Adipose tissue (tissue), 3 donors: ENCODE results near the gene CLEC4D. TPM values are rescaled to one million over a fixed set of nuclear protein-coding genes. Genes with fewer than 3 reads are reported as not detected.
"Not testable (repeated sequence)": the region's sequence is repeated elsewhere in the genome, so short reads cannot be mapped to it uniquely, and the experiment has no call there.

Source experiments
- H3K27ac ChIP-seq: one replicate; pipeline ENCODE4 v1.5.1; 2013; ENCODE audit warnings: low read depth, low read length
- WGBS, 3 donors: extraction: QIAGEN DNeasy Blood & Tissue Kit; methylation state at CpG; one replicate each; pipeline ENCODE4 v1.1.7; 2013; 5-methylcytosine and 5-hydroxymethylcytosine counted together
- polyA plus RNA-seq, 3 donors: library from polyadenylated mRNA; stranded (reverse); fragments of 200-250 nt; gene quantifications; one replicate each; pipeline ENCODE4 v1.2.3, GENCODE V29; 2013
- donor health status: healthy with polysubstance abuse.
- donor health status: Bipolar disorder and iron deficiency.
- donor health status: healthy.

The CLEC4D gene
- polyA plus RNA-seq, 3 donors, result 0.09 to 2.9 (median 2.7) TPM

DNA sequence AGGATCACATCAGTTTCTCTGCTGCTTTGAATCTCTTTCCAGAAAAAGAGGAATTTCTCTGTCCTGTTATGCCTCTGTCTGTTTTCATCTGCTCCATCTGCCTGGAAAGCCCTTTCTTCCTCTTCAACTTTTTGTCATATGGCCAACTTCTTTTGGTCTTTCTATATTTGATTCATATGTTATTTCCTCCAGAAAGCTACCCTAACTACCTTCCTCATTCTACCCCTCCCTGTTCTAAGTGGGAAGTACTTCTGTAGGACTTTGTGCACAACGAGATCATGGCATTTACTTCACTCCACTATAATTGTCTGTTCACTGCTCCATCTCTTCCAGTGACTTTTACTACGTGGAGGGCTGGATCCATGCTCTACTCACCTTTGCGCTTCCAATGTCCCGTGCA, 5.9 kb downstream of the CLEC4D start:
- WGBS, 3 donors, result 64 to 70% (median 65%) methylated on average over 4 of the region's 4 CpGs
- no peak overlapping the region for H3K27ac ChIP-seq

DNA sequence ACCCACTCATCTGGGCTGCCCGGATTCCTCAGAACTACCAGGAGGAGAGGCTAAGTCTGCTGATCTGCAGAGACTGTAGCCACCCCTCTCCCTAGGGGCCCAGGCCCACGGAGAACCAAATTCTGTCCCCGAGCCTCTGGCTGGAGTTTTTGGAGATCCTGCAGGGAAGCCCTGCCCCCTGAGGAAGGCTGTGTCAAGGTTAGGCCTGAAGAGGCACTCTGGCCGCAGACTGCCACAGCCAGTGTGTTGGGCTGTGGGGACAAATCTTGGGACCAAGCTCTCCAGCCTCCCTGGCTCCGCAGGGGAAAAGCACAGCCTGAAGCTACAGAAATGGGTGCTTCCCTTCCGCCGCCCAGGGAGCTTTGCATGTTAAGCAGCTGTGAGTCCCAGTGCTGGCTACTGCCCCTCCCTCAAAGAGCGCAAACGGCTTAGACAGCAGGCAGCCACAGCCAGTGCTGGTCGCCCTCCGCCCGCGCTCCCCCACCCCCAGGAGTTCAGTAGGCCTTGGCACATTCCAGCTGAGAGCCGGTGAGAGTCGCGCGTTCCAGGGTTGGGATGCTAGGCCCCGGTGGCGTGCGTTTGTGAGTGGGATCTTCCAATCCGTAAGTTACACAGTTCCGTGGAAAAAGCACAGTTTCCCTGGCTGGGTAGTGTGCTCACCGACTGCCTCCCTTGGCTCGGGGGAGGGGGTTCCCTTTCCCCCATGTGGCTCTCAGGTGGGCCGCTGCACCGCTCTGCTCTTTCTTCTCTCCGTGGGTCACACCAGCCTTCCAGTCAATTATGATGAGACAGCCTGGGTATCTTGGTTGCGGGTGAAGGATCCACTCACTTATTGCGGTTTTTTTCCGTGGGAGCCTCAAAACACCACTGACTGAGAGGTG, 14.2 kb downstream of the CLEC4D start:
- 60 to 78% (median 77%) methylated on average over 29 to 30 of the region's 30 CpGs for WGBS, 3 donors
- H3K27ac ChIP-seq, result no peak overlapping the region

DNA sequence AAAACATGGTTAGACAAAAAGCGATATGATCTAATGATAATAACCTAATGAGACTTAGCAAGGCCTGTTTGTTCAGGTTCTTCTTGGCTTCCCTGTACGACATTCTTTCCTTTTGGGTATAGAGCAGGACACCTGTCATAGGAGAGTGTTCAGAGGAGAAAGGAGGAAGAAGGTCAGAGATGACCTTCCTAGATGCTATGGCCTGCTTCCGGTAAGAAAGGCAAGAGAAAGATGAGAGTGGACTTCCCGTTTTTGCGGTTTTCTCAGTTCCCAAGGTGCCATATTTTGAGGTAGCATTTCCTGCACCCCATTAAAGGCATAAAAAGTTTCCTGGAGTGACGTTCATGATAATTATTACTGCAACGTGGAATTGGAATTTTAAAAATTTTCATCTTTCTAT, 18.7 kb downstream of the CLEC4D start:
- WGBS, 3 donors, result 58 to 74% (median 64%) methylated on average over 7 of the region's 7 CpGs
- H3K27ac ChIP-seq, result no peak overlapping the region

DNA sequence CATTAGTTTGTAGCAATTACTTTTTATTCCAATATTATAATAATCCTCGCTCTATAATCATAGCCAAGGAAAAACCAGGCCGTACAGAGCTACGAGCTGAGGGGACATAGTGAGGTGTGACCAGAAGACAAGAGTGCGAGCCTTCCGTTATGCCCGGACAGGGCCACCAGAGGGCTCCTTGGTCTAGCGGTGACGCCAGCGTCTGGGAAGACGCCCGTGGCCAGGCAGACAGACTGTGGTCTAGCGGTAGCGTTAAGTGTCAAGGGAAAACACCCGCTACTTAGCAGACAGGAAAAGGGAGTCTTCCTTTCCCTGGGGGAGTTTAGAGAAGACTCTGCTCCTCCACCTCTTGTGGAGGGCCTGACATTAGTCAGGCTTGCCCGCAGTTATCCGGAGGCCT, 24.5 kb downstream of the CLEC4D start:
- H3K27ac ChIP-seq, result not testable (repeated sequence)
- WGBS, 3 donors, result 86 to 91% (median 90%) methylated on average over 14 to 16 of the region's 16 CpGs

DNA sequence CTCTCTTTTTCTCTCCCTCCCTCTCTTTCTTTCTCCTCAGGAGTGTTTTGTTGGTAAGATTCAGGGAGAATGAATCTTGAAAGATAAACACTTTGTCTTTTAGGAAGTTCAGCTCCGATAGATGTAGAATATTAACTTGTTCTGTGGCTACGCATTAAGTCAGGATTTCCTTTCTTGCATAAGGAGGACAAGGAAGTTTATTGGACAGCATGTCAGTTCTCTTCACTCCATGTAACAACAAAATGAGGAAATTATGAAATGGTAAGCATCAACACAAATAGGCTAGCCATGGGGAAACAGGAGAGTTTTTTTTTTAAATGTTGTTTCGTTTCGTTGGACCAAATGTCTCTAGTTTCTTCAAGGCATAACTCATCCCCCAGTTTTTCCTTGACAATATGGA, 27.5 kb downstream of the CLEC4D start, which contains the start of gene CLEC4E:
CLEC4E (minus strand) TSS at position 75 of the 400 bp plus-strand sequence. CDS start 108 bp downstream, outside the sequence.
- WGBS, 3 donors, result 23 to 36% (median 34%) methylated on average over 4 of the region's 4 CpGs
- H3K27ac ChIP-seq, result not testable (repeated sequence)

DNA sequence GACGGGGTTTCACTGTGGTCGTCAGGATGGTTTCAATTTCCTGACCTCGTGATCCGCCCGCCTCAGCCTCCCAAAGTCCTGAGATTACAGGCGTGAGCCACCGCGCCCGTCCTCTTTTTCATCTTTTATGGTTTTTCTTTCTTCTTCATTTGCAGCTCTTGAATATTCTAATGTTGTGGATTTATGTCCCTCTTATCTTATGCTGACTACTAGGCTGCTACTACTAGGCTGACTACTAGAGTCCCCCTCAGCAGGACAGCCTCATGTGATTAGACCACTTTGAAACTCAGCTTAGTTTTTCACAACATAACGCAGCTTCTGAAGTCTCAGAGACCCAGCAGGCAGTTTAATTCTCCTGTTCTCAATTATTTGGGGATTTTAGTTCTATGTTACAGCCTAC, 28.3 kb downstream of the CLEC4D start:
- no peak overlapping the region for H3K27ac ChIP-seq

DNA sequence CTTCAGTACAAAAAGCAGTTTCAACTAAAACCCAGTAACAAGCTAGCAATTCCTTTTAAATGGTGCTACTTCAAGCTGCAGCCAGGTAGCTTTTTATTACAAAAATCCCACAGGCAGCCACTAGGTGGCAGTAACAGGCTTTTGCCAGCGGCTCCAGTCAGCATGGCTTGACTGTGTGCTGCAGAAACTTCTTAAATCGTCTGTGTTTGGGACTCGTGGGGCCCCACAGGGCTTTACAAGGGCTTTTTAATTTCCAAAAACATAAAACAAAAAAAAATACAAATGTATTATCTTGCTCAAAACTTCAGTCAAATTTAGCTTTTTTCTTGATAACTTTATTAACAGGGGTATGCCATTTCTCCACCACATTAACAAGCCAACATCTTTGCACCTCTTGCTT, 31.0 kb downstream of the CLEC4D start:
- WGBS, 3 donors, result 1 to 4% (median 3%) methylated on average over 3 of the region's 3 CpGs
- H3K27ac ChIP-seq, result no peak overlapping the region

More for the DNA sequence above, 28.3 kb downstream of the CLEC4D start:
- 54 to 80% (median 79%) methylated on average over 10 of the region's 10 CpGs for WGBS, 3 donors

DNA sequence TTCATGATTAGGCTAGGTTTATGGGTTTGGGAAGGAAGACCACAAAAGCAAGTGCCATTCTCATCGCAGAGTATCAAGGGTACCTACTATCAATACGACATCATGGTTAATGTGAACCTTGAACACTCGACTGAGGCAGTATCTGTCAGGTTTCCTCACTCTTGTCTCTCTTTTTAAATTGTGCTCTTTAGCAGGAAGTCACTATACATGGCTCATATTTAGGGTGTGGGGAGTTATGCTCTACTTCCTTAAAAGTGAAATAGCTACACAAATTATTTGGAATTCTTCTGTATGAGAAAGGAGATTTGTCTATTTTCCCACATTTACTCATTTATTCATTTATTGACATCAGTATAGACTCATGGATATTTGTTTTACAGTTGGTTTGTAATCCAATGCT, 33.3 kb downstream of the CLEC4D start:
- 68 to 75% (median 69%) methylated on average over 3 of the region's 3 CpGs for WGBS, 3 donors
- no peak overlapping the region for H3K27ac ChIP-seq

DNA sequence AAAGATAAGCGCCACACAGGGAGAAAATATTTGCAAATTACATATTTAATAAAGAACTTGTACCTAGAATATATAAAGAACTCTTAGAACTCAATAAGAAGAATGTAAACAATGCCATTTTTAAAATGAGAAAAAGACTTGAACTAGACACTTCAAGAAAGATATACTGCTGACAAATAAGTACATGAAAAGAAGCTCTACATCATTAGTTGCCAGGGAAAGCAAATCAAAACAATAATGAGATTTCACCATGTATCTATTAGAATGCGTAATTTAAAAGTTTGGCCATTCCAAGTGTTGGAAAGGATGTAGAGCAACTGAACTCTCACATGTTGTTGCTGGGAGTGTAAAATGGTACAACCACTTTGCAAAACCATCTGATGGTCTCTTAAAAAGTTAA, 34.3 kb downstream of the CLEC4D start:
- no peak overlapping the region for H3K27ac ChIP-seq
- WGBS, 3 donors, result 73 to 85% (median 78%) methylated on average over 2 of the region's 2 CpGs

DNA sequence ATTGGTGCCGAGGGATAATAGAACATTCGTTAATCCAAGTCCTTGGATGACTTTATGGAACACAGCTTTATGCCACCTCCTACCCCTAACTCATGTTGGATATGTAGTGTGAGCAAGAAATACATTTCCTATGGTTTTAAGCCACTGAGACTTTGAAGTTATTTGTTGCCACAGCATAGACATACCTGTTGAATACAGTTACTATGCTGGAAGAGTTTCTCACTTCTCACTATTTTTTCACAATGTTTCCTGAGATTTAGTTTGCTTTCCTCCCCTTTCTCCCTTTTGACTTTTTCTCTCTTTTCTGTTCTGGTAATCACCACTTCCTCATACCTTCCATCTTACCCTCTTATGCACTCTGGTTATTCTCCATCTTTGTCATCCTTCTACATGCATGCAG, 34.9 kb downstream of the CLEC4D start:
- H3K27ac ChIP-seq, result no peak overlapping the region
- WGBS, 3 donors, result 86 to 95% (median 94%) methylated on average over 2 of the region's 2 CpGs

DNA sequence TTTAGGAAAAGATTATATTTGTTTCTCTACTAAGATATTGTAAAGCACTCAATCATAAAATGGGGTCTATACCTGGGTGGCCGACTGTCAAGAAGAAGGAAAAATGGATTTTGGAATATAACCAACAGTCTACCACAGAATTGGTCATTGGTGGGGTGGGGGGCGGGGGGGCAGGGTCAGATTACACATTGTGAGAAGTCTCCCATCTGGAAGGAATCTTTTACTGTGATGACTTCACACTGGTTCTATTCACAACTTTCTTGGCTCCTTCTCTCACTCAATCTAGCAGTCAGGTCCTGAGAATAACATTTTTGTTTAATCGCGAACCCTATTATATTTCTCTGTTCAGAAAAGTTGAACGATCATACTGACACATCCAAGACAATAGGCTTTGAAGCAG, 36.1 kb downstream of the CLEC4D start:
- H3K27ac ChIP-seq, result no peak overlapping the region
- WGBS, 3 donors, result 27 to 83% (median 80%) methylated on average over 5 of the region's 5 CpGs

DNA sequence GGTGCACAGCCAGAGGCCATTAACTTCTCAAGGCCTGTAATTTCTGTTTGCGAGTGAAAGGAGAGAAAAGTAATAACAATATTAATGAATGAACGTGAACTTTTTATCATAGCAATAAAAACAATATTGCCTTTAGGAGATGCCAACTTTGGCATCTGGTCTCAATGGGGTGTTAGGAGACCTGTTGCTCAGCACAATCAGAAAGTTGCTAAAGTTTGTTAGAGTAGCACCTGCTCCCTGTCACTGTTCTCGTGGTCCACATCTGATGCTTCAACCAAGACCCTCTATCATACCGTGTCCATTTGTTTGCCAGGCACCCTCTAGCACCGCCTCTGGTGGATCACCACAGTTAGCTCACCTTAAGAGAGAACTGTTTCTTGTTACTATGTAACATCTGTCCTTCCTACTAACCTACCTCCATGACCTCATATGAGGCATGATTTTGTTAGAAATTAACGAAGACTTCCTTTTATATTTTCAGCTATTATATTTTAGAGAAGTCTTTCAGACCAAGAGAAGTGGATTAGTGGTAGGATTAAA, 39.9 kb downstream of the CLEC4D start:
- WGBS, 3 donors, result 57 to 76% (median 74%) methylated on average over 6 of the region's 6 CpGs
- no peak overlapping the region for H3K27ac ChIP-seq

DNA sequence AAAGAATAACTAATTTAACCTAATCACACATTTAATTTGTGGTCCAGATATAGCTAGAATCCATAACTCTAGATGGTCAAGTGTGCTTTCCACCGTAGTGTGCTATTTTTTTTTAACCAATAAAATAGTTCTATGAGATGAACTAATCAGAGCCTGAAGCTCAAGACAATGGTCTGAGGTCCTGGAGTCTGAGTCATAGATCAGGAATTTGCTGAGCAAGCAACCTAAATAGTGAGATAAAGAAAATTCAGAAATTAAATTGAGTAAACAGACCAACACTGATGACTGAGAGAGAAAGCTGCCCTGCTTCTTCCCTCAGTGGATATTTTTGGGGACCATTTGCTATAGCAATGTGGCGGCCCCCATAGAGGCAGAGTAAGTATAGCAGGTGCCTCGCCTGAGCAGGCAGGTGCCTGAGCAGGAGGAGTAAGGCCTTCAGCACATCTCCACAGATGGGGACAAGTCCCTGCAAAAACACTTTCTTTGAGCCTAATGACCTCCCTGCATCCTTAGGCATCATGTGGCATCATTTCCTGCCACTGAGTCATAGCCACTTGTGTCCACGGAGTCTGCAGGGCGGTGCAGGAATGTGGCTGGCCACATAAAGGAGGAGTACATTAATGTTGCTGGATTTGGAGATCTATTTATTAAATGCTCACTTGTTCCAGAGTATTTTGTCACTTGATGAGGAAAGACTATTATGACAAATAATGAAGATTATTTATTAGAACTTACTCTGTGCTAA, 41.3 kb downstream of the CLEC4D start:
- WGBS, 3 donors, result 80 to 90% (median 82%) methylated on average over 5 of the region's 5 CpGs
- no peak overlapping the region for H3K27ac ChIP-seq

DNA sequence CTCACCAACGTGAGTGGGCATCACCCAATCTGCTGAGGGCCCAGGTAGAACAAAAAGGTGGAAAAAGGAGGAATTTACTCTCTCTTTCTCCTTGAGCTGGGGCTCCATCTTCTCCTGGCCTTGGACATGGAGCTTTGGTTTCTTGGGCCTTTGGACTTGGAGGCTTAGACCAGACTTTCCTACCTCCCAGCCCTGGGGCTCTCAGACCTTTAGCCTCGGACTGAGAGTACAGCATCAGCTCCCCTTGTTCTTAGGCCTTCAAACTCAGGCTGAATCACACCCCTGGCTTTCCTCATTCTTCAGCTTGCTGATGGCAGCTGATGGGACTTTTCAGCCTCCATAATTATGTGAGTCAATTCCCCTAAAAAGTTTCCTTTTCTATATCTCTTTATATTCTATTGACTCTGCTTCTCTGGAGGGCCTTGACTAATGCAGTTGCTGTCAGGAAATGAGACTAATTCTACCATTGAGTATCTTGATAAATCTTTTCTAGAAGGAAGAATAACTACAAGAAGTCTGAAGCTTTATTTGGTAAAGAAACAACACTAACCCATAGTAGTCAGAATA, 43.3 kb downstream of the CLEC4D start:
- 71 to 84% (median 79%) methylated on average over 2 of the region's 2 CpGs for WGBS, 3 donors
- no peak overlapping the region for H3K27ac ChIP-seq

DNA sequence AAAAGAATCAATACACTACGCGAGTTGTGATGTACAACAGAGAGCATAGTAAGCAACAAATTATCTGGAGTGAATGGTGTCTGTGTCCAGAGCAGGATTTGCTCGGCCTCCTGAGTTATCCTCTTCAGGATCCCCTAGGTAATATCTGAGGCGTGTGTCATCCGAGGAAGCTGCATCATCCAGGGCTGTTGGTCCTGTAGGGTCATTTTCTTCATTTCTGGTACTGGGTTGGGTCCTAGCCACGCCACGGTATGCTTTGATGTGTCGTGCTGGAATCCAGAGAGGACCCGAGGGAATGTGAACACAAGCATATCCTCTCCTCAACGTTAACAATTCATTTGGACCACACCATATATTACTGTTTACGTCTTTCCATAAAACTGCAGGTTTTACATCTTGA, 46.4 kb downstream of the CLEC4D start:
- no peak overlapping the region for H3K27ac ChIP-seq
- 75 to 78% (median 77%) methylated on average over 11 of the region's 11 CpGs for WGBS, 3 donors

DNA sequence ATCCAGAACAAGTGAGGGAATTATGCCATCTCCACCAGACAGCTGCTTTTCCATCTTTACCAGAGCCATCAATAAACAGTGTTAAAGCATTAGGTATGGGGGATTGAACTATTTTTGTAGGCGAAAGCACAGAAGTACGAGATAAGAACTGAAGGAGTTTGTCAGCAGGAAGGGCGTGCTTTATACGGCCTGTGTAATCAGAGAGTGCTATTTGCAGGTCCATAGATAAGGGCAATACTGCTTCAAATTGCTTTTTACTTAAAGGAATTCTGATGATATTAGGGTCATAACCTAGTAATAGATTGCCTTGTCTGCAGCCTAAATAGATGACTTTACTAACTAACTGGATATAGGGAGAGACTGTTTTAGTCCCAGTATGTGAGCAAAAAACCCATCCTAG, 47.7 kb downstream of the CLEC4D start:
- 42 to 71% (median 62%) methylated on average over 4 of the region's 4 CpGs for WGBS, 3 donors
- no peak overlapping the region for H3K27ac ChIP-seq

DNA sequence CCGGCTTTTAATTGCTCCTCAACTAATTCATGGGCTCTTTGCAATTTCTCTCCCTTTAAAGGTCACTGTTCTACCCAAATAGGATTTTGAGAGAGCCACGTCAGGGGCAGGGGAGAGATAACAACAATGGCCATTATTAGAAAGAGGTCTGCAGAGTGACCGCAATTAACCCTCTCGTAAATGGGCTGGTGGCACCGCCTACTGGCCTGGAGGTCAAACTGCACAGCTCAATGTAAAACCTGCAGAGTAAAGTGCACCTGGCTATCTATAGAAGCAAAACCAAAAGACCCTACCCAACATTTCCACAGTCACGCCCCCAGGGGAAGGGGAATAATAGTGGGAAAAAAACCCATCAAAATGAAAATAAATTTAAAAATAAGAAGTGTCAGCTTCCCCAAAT, 49.0 kb downstream of the CLEC4D start:
- 58 to 95% (median 92%) methylated on average over 6 of the region's 6 CpGs for WGBS, 3 donors
- H3K27ac ChIP-seq, result no peak overlapping the region

DNA sequence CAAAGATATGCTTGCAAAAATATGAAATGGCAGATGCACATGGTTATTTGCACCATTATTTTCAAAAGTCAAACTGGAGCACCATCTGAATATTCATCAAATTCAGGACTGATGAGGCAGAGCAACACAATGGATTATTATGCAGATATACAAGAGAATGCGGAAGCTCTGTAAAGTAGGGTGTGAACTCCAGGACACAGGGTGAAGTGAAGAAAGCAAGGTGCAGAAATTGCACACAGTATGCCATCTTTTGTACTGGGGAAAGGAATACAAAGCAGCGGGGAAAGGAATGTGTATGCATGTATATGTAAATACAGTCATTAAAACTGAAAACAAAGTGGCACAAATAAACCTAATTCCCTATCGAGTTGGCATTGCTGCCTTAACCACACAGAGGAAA, 50.1 kb downstream of the CLEC4D start:
- no peak overlapping the region for H3K27ac ChIP-seq
- WGBS, 3 donors, result 57 to 76% (median 74%) methylated on average over 3 of the region's 3 CpGs

DNA sequence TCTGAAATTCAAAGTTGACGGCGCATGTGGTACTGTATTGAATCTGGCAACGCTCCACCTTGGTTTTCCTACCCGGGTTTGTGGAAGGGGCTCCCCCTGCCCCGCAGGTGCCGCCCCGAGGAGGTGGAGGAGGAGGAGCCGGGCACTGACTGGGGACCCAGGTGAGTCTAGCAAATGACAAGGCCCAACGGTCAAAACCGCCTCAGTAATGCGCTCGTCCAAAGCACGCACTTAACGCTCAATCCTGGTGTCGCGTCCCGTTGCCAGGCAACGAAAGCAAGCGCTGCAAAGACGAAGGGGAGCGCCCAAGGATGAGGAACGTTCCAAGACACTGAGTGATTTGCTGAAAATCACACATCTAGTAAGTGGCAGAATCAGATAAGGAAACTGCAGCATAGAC, 51.4 kb downstream of the CLEC4D start:
- H3K27ac ChIP-seq, result no peak overlapping the region
- WGBS, 3 donors, result 44 to 71% (median 66%) methylated on average over 22 of the region's 22 CpGs
